ENCODE data around the gene SCYGR6.

- TF ChIP-seq POLR2A (IDR thresholded peaks at IDR 0.05; ENCODE audit: low read depth, low read length) = no peak
- no peak for TF ChIP-seq POLR2AphosphoS5 (IDR thresholded peaks at IDR 0.05; ENCODE audit: low read depth, low read length)
- TF ChIP-seq TAF1 (IDR thresholded peaks at IDR 0.05; ENCODE audit: borderline replicate concordance, low read depth, low read length) = no peak
Measured at GRCh38 chr2:227716501-227716900, 8.1 kb downstream of the SCYGR6 start.
